Neuronal stem cell (in vitro differentiated cells): ENCODE results near the gene GAS2L3.

ENCODE experiments used
- DNase-seq: peaks from one replicate; pipeline ENCODE4 v3.0.0-alpha.2; 2013; ENCODE audit warnings: low spot score
- H2AFZ ChIP-seq: one replicate; pipeline ENCODE4 v1.6.1; 2013; ENCODE audit warnings: mild to moderate bottlenecking, low read length, inconsistent platforms
- H2AK5ac ChIP-seq: 2 replicates; pipeline ENCODE4 v1.6.1; 2013; ENCODE audit warnings: low read depth, mild to moderate bottlenecking, inconsistent platforms, low read length, moderate library complexity, mixed read lengths
- H2BK120ac ChIP-seq: 2 replicates; pipeline ENCODE4 v1.6.1; 2013; ENCODE audit warnings: low read depth, mild to moderate bottlenecking, inconsistent platforms, low read length, moderate library complexity, mixed read lengths
- H2BK12ac ChIP-seq: one replicate; pipeline ENCODE4 v1.6.1; 2013; ENCODE audit warnings: low read length, inconsistent platforms
- H2BK15ac ChIP-seq: 2 replicates; pipeline ENCODE4 v1.6.1; 2013; ENCODE audit warnings: mild to moderate bottlenecking, low read length, inconsistent platforms, mixed read lengths
- H2BK5ac ChIP-seq: one replicate; pipeline ENCODE4 v1.6.1; 2013; ENCODE audit warnings: inconsistent platforms, mild to moderate bottlenecking, low read length, moderate library complexity
- H3K14ac ChIP-seq: one replicate; pipeline ENCODE4 v1.6.1; 2013; ENCODE audit warnings: low read length, inconsistent platforms
- H3K18ac ChIP-seq: 2 replicates; pipeline ENCODE4 v1.6.1; 2013; ENCODE audit warnings: low read length, inconsistent platforms
- H3K23ac ChIP-seq: 2 replicates; pipeline ENCODE4 v1.6.1; 2013; ENCODE audit warnings: low read depth, mild to moderate bottlenecking, mixed read lengths, low read length, inconsistent platforms; ENCODE audit not compliant: poor library complexity
- H3K27ac ChIP-seq: replicated peaks from 3 replicates; pipeline ENCODE4 v1.5.1; 2013; ENCODE audit warnings: low read length, inconsistent platforms
- H3K27me3 ChIP-seq, 3 experiments: 2 replicates each; pipeline ENCODE4 v1.6.1; 2013; ENCODE audit warnings: low read length in 3 of 3, mild to moderate bottlenecking in 2 of 3, inconsistent platforms in 1 of 3, low read depth in 1 of 3, mixed read lengths in 1 of 3, moderate library complexity in 1 of 3; ENCODE audit not compliant: control insufficient read depth in 3 of 3, insufficient read depth in 3 of 3
- H3K36me3 ChIP-seq, 2 donors: replicated peaks in 1 of 2; 2 replicates each; pipeline ENCODE4 v1.6.1; 2013; ENCODE audit warnings: low read length in 2 of 2; ENCODE audit not compliant: control insufficient read depth in 2 of 2, insufficient read depth in 2 of 2
- H3K4ac ChIP-seq: 2 replicates; pipeline ENCODE4 v1.6.1; 2013; ENCODE audit warnings: inconsistent platforms, mild to moderate bottlenecking, low read length, moderate library complexity
- H3K4me1 ChIP-seq, 2 donors: 1 replicate in 1 of 2; 2 replicates in 1 of 2; pipeline ENCODE4 v1.6.1; 2013; ENCODE audit warnings: low read length in 2 of 2, low read depth in 1 of 2; ENCODE audit not compliant: control insufficient read depth in 2 of 2, insufficient read depth in 1 of 2
- H3K4me2 ChIP-seq: one replicate; pipeline ENCODE4 v1.6.1; 2013; ENCODE audit warnings: mild to moderate bottlenecking, low read length, inconsistent platforms; ENCODE audit not compliant: insufficient read depth, poor library complexity, severe bottlenecking
- H3K4me3 ChIP-seq, 2 donors: 2 replicates each; pipeline ENCODE4 v1.5.1; 2013; ENCODE audit warnings: low read length in 2 of 2, mild to moderate bottlenecking in 2 of 2, inconsistent platforms in 1 of 2, moderate library complexity in 1 of 2
- H3K79me1 ChIP-seq: one replicate; pipeline ENCODE4 v1.6.1; 2013; ENCODE audit warnings: low read depth, mild to moderate bottlenecking, inconsistent platforms, low read length, moderate library complexity
- H3K9ac ChIP-seq: one replicate; pipeline ENCODE4 v1.6.1; 2013; ENCODE audit warnings: mild to moderate bottlenecking, low read depth, low read length, inconsistent platforms; ENCODE audit not compliant: poor library complexity
- H3K9me3 ChIP-seq, 2 donors: replicated peaks in 1 of 2; 2 replicates each; pipeline versions ENCODE3 to v1.6.1; 2013; ENCODE audit warnings: low read length in 2 of 2, mild to moderate bottlenecking in 2 of 2, inconsistent platforms in 1 of 2, low read depth in 1 of 2, mixed read lengths in 1 of 2, moderate library complexity in 1 of 2; ENCODE audit not compliant: control insufficient read depth in 2 of 2, insufficient read depth in 1 of 2
- H4K8ac ChIP-seq: one replicate; pipeline ENCODE4 v1.6.1; 2013; ENCODE audit warnings: low read depth, mild to moderate bottlenecking, inconsistent platforms, low read length, moderate library complexity
- H4K91ac ChIP-seq: one replicate; pipeline ENCODE4 v1.6.1; 2013; ENCODE audit warnings: low read length, low read depth, mild to moderate bottlenecking, inconsistent platforms; ENCODE audit not compliant: poor library complexity
- WGBS, 2 donors: extraction: QIAGEN DNeasy Blood & Tissue Kit; methylation state at CpG; one replicate each; pipeline ENCODE4 v1.1.7; 2013; ENCODE audit warnings: missing lambda C conversion rate in 2 of 2, mixed read lengths in 1 of 2; ENCODE audit not compliant: insufficient read length in 2 of 2, insufficient replicate concordance in 1 of 2; ENCODE audit errors: extremely low coverage in 2 of 2; 5-methylcytosine and 5-hydroxymethylcytosine counted together

Gene GAS2L3

DNA sequence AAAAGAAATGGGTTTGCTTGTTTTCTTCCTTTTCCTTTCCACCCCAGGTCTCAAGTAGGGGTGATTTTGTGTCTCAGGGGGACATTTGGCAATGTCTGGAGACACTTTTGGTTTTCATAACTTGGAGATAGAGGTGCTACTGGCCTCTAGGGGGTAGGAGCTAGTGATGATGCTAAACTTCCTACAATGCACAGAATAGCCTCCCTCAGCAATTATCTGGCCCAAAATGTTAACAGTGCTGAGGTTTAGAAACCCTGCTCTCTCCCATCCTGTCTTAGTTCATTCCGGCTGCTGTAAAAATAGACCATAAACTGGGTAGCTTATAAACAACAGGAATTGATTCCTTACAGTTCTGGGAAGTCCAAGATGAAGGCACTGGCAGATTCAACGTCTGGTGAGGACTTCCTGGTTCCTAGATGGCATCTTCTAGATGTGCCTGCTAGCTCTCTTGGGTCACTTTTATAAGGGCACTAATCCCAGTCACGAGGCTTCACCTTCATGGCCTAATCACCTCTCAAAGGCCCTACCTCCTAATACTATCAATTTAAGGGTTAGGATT, 7.4 kb upstream of the GAS2L3 start:
- H2AK5ac ChIP-seq: no peak overlapping the region
- H3K79me1 ChIP-seq: no peaks in the 10 kb centered on the region
- no peak overlapping the region for H3K4ac ChIP-seq
- H3K36me3 ChIP-seq: no peaks in the 10 kb centered on the region
- H3K4me3 ChIP-seq: no peak overlapping the region
- peaks cover 0 to 3% of the 10 kb centered on the region in 2 donors for H3K4me1 ChIP-seq
- no peak overlapping the region for H3K23ac ChIP-seq
- H2BK120ac ChIP-seq: no peak overlapping the region
- H2AFZ ChIP-seq: no peak overlapping the region
- peaks cover 0 to 19% (median 0%) of the 10 kb centered on the region in 3 experiments for H3K27me3 ChIP-seq
- DNase-seq: no peak
- H3K9ac ChIP-seq: no peak overlapping the region
- no CpG with 5 or more reads among the region's 3 CpGs for whole genome bisulfite sequencing, 2 donors
- no peak overlapping the region for H3K14ac ChIP-seq
- H2BK12ac ChIP-seq: no peak overlapping the region
- no peak overlapping the region for H4K91ac ChIP-seq
- H4K8ac ChIP-seq: no peak overlapping the region
- no peak overlapping the region for H2BK5ac ChIP-seq
- no peak overlapping the region for H2BK15ac ChIP-seq
- H3K27ac ChIP-seq: no peak overlapping the region
- no peak overlapping the region for H3K4me2 ChIP-seq
- H3K9me3 ChIP-seq: no peaks in the 10 kb centered on the region
- no peak overlapping the region for H3K18ac ChIP-seq

DNA sequence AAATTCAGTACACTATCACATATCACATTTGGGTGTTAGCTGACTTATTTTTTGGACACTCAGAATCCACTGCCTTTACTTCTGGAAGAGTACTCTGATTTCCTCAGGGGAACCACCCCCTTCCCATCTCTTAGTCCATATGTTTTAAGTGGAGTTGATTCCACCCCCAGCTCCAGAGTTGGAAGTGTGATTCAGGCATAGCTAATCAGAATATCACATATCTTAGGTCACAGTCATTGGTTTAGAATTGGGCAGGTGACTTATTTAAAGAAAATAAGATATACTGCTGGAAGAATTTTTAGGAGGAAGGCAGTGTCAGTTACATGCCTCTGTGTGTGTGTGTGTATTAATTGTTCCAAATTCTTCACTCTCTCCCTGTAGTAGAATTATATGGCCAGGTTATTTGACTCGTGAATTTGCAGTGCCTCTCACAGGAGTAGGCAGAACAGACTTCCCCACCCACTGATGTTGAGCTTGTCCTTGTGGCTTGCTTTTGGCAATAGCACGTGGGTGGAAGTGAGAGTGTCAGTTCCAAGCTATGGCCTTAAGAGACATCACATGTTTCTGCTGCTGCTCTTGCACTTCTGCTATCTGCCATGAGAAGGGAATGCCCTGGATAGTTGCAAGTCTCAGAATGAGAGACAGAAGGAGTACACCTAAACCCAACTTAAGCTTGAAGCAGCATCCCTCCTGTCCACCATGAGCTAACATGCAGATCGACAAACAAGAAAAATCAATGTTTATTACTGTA, 6.4 kb upstream of the GAS2L3 start:
- no peak overlapping the region for H4K8ac ChIP-seq
- H2BK15ac ChIP-seq: no peak overlapping the region
- no peak overlapping the region for H3K14ac ChIP-seq
- H3K27ac ChIP-seq: no peak overlapping the region
- no peak overlapping the region for H3K9ac ChIP-seq
- no peak overlapping the region for H4K91ac ChIP-seq
- no peak overlapping the region for H2AK5ac ChIP-seq
- H3K9me3 ChIP-seq: no peaks in the 10 kb centered on the region
- H2BK12ac ChIP-seq: no peak overlapping the region
- H3K4me1 ChIP-seq: peaks cover 0 to 3% of the 10 kb centered on the region in 2 donors
- peaks cover 0 to 22% (median 0%) of the 10 kb centered on the region in 3 experiments for H3K27me3 ChIP-seq
- H3K4me3 ChIP-seq: no peak overlapping the region
- H2BK5ac ChIP-seq: no peak overlapping the region
- no peaks in the 10 kb centered on the region for H3K79me1 ChIP-seq
- H3K23ac ChIP-seq: no peak overlapping the region
- no peak for DNase-seq
- no peaks in the 10 kb centered on the region for H3K36me3 ChIP-seq
- WGBS, 2 donors: no CpG with 5 or more reads among the region's 3 CpGs
- no peak overlapping the region for H2BK120ac ChIP-seq
- H3K4me2 ChIP-seq: no peak overlapping the region
- no peak overlapping the region for H3K18ac ChIP-seq
- no peak overlapping the region for H3K4ac ChIP-seq
- H2AFZ ChIP-seq: no peak overlapping the region

GRCh38 chr12:100567945-100568344, 5.5 kb upstream of the GAS2L3 start:
- Histone ChIP-seq H3K4me1 (peaks cover 0 to 4% of the 10 kb centered on the region in 2 donors), H4K91ac (no peak overlapping the region), H3K23ac (no peak overlapping the region), H2BK5ac (no peak overlapping the region), H3K4ac (no peak overlapping the region), H2BK15ac (no peak overlapping the region), H3K9ac (no peak overlapping the region), H2BK120ac (no peak overlapping the region), H2AK5ac (no peak overlapping the region), H4K8ac (no peak overlapping the region), H3K27me3 (peaks cover 0 to 24% (median 0%) of the 10 kb centered on the region in 3 experiments), H3K27ac (no peak overlapping the region), H2BK12ac (no peak overlapping the region), H2AFZ (no peak overlapping the region), H3K4me2 (no peak overlapping the region), H3K4me3 (no peak overlapping the region), H3K18ac (no peak overlapping the region), H3K14ac (no peak overlapping the region), H3K9me3 (no peaks in the 10 kb centered on the region), H3K79me1 (no peaks in the 10 kb centered on the region), H3K36me3 (no peaks in the 10 kb centered on the region)
- no peak for DNase-seq

DNA sequence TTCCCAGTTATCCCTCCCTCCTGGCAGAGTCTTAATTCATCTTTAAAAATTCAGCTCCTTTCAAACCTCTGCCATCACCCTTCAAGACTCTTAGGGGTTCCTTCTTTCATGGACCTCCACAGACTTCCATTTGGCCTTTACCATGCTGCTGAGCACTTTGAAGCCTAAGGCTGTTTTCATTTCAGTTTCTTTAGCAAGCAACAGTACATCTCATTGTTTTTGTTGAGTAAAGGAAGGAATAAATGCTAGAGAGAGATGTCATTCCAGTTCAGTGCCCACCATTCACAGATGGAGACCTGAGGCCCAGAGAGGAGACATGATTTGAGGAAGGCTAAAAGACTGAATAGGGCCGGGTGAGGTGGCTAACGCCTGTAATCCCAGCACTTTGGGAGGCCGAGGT, 1.3 kb upstream of the GAS2L3 start:
- no peak overlapping the region for H3K4me3 ChIP-seq
- H3K27ac ChIP-seq: no peak overlapping the region
- peaks cover 0 to 17% (median 2%) of the 10 kb centered on the region in 3 experiments for H3K27me3 ChIP-seq
- no peaks in the 10 kb centered on the region for H3K9me3 ChIP-seq
- no peak overlapping the region for H4K8ac ChIP-seq
- no peaks in the 10 kb centered on the region for H3K36me3 ChIP-seq
- no CpG with 5 or more reads among the region's 3 CpGs for WGBS, 2 donors
- no peak overlapping the region for H2AFZ ChIP-seq
- H2BK120ac ChIP-seq: no peak overlapping the region
- no peak overlapping the region for H4K91ac ChIP-seq
- no peak overlapping the region for H3K4me2 ChIP-seq
- no peak overlapping the region for H2AK5ac ChIP-seq
- H3K4ac ChIP-seq: no peak overlapping the region
- no peak overlapping the region for H3K23ac ChIP-seq
- H3K18ac ChIP-seq: no peak overlapping the region
- H3K9ac ChIP-seq: no peak overlapping the region
- no peaks in the 10 kb centered on the region for H3K79me1 ChIP-seq
- H2BK15ac ChIP-seq: no peak overlapping the region
- H2BK12ac ChIP-seq: no peak overlapping the region
- no peak overlapping the region for H2BK5ac ChIP-seq
- no peak overlapping the region for H3K14ac ChIP-seq
- peaks cover 0 to 4% of the 10 kb centered on the region in 2 donors for H3K4me1 ChIP-seq
- no peak for DNase-seq
